H1 (cell line): Measurements from ENCODE around the gene DLGAP5. TPM values are rescaled to one million over a fixed set of nuclear protein-coding genes. Genes with fewer than 3 reads are reported as not detected.

Source experiments
- BACH1 ChIP-seq: IDR thresholded peaks from 2 replicates; pipeline ENCODE4 v1.6.1; 2012; ENCODE audit warnings: low read length, improper control_type of control experiment
- POLR2AphosphoS5 ChIP-seq: IDR thresholded peaks from 2 replicates; pipeline ENCODE4 v1.6.1; 2011; ENCODE audit warnings: low read depth, low read length
- TAF1 ChIP-seq: IDR thresholded peaks from 2 replicates; pipeline ENCODE4 v1.6.1; 2011; ENCODE audit warnings: mild to moderate bottlenecking, low read depth, low read length
- YY1 ChIP-seq: IDR thresholded peaks from 2 replicates; pipeline ENCODE4 v1.6.1; 2011; ENCODE audit warnings: low read depth, mild to moderate bottlenecking, low read length
- polyA plus RNA-seq, 7 experiments: library from polyadenylated mRNA; depleted of rRNA in 3 of 7; stranded (reverse) in 5 of 7; unstranded in 2 of 7; fragments of >200 nt in 5 of 7; fragments of 200-250 nt in 2 of 7; gene quantifications; 1 replicate in 5 of 7; 2 replicates in 1 of 7; 4 replicates in 1 of 7; pipeline versions ENCODE4 v1.2.1 to v1.2.3, GENCODE V29; 2011 to 2013; ENCODE audit warnings: missing spikeins in 2 of 7, mixed read lengths in 2 of 7
- total RNA-seq: library from RNA; stranded (reverse); fragmentation: NEBNext Ultra II Directional; extraction: Animal tissue kit (Norgen Biotek cat#: 25700); gene quantifications from 2 replicates; pipeline ENCODE4 v1.2.1, GENCODE V29; 2021

The DLGAP5 gene
- total and polyA plus RNA-seq, 2 of the 8 experiments (the other 6 are each of a cell fraction or from before 2014, with no cell fraction given), result 16.9 to 155 TPM

DNA sequence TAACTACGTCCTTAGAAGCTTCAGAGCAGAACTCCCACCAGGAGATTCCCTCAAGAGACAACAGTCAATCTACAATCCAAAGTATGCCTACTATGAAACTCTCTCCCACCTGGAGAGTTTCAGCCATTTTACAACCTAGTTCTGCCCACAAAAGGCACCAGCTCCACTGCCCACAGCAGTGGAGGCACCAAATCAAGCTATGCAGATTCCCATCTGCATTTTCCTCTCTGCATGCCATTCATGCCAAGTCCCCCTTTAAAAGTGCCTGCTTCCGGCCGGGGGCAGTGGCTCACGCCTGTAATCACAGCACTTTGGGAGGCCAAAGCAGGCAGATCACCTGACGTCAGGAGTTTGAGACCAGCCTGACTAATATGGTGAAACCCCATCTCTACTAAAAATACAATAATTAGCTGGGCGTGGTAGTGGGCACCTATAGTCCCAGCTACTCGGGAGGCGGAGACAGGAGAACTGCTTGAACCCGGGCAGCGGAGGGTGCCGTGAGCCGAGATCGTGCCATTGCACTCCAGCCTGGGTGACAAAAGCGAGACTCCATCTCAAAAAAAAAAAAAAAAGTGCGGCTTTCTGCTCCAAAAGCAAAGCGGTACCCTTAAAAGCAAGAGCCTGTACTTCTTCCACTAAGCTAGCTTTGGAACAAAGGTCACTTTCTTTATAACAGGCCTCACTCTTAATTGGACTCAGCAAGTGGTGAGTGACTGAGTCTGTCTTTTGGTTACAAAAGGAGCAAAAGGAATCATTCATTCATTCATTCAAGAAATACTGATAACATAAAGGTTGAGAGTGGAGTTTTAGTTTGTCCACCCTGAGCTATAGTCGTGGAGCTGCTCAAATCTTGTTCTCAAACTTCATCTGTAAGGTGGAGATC lies 10.1 kb upstream of the DLGAP5 start (continued):
- TF ChIP-seq YY1 (peak; percentile 87), POLR2AphosphoS5 (no peak), TAF1 (peak; percentile 35; the same call in 1 of the 2 replicates), BACH1 (no peak)
